HG03135 (cell line): ENCODE measurements around the gene ZNF501.

Experiments
- ATAC-seq: cut with Tn5 transposase; IDR thresholded peaks from one replicate; pipeline ENCODE4 v1.9.1; 2021; ENCODE audit warnings: mild to moderate bottlenecking, moderate library complexity; ENCODE audit not compliant: unreplicated experiment

The ZNF501 gene

DNA sequence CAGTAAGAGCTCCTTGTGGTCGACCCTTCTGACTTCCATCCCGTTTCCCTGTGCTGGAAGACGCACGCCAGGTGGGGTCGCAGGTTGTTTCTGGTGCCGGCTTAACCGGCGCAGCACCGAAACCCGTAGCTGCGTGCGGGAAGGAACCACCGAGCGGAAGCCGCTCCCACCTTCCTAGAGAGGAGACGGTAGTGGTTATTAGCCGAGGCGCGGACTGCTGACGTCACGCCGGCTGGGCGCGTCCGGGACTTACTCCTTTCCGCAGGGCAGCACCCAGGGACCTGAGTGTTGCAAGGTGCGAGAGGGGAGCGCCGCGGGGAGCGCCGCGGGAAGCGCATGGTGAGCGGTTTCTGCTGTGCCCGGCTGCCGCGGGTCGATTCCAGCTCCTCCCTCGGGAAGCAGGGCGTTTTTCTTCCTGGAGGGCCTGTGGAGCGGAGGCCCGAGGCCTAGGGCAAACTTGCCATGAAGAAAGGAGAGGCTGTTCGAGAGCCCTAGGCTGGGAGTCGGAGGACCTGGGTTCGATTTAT, at the start of gene ZNF501:
Gene ZNF501 (plus strand): TSS at position 252 of the 527 bp plus-strand sequence. CDS start 4,787 bp downstream, outside the sequence.
- no peak for ATAC-seq

DNA sequence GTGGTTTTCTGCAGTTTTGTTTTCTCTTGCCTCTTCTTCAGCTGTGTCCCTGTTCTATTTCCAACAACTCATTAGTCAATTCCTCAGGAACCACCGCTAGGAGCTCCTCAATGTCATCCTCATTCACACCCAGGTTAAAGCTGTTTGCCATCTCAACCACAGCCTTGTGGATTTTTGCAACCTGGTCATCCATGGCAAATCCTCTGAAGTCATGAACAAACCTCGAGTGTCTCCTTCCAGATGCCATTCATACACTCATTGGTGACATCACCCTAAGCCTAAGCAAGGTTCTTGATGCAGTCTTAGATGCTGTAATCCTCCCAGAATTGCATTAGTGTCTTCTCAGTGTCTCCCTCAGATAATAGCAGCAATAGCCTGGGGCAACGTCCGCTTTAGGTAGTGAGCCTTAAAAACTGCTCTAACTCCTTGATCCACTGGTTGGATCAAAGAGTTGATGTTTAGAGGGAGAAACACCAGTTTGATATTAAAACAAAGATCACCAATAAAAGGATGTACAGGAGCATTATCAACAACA, 48.4 kb upstream of the ZNF501 start:
- ATAC-seq, result no peak

DNA sequence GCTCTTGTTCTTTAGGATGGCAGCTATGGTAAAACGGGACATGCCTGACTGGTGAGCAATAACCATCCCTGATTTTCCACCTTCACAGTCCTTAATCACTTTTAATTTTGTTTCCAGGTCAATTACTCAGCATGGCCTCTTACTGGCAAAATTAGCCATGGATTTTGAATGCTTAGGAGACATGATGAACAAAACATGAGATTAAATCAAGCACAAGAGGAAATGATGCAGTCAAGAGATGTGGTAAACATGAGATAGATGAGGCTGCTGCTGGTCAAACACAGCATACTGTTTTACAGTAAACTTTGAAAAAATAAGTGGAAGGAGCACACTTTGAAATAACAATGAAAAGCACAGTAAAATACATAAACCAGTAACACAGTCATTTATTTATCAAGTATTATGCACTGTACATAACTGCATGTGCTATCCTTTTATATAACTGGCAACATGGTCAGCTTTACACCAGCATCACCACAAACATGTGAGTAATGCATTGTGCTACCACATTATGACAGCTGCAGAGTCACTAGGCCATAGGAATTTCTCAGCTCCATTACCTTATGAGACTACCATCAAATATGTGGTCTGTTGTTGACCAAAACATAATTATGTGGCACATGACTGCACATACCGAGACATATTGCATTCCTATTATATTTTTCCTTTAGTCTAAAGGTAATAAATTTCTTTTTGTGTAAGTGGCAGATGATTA, 47.1 kb upstream of the ZNF501 start:
- ATAC-seq, result no peak

DNA sequence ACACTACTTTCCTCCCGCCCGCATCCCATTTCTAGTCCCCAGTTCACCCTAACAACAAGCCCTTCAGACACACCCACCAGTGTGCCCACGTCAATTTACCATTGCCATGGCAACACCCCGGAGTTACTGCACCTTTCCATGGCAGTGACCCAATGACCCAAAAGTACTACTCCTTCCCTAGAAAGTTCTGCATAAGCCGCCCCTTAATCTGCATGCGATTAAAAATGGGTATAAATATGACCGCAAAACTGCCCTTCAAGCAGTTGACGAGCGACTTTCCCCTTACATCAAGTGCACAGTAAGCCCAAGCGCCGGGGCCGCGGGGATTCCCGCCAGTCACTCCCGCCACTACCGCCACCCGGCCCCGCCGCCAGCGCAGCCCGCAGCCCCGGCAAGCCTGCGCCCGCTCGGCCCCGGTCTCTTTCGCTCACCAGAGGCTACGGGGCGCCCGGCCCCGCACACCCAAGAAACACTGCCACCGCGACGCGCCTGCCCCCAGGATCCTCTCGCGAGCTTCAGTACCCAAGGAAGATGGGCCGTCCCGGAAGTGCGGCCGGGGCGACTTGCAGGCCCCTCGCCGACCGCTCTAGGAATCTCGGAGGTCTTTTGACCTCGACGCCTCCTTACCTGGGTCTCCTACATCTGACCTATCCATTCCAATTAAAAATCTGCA, 44.2 kb upstream of the ZNF501 start:
- ATAC-seq, result peak; percentile 70

DNA sequence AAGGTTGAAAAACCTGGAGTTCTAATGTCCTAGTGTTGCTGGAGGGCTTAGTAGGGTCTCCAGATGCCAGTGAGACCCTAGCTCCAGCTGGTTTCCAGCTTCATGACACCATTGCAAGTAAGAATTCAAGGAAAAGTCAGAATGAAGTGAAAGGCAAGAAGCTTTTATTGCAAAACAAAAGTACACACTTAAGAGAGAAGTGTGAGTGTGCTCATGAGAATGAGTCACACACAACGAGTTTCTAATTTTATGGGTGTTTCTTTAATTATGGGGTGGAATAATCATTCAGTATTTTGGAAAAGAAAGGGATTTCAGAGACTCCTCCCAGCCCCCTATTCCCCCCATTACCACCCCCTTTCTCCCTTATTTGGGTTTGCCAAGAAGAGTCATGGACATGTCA, 41.5 kb upstream of the ZNF501 start:
- no peak for ATAC-seq

DNA sequence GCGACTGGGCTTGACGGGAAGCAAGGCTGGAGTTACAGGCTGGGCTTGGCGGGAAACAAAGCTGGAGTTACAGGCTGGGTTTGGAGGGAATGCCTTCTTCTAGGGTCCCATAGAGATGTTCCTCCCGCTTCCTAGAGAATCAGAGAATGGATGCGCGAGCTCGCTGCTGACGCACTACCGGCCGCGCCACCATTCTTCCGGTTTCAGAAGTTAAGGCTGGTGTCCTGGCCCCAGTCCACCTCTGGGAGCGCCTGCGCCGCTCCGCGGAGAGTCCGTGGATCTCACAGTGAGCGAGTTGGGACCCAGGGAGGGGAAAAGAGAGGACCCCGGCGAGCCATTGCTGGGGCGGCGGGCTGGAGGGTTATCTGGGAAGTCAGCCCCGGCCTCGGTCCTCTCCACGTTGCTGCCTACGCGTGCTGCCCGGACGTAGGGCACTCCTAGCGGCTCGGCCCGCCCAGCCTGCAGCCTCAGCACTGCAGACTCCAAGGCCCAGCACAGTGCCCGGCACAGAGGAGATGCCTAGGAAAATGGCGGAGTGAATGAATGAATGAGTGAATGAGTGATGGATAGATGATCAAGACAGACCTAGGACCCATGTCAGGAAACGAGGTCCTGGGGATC, 16.9 kb upstream of the ZNF501 start, which contains the start of gene ZNF502:
Gene ZNF502 (plus strand): TSS at position 206 of the 621 bp plus-strand sequence. CDS start 7,602 bp downstream, outside the sequence.
- ATAC-seq, result no peak

DNA sequence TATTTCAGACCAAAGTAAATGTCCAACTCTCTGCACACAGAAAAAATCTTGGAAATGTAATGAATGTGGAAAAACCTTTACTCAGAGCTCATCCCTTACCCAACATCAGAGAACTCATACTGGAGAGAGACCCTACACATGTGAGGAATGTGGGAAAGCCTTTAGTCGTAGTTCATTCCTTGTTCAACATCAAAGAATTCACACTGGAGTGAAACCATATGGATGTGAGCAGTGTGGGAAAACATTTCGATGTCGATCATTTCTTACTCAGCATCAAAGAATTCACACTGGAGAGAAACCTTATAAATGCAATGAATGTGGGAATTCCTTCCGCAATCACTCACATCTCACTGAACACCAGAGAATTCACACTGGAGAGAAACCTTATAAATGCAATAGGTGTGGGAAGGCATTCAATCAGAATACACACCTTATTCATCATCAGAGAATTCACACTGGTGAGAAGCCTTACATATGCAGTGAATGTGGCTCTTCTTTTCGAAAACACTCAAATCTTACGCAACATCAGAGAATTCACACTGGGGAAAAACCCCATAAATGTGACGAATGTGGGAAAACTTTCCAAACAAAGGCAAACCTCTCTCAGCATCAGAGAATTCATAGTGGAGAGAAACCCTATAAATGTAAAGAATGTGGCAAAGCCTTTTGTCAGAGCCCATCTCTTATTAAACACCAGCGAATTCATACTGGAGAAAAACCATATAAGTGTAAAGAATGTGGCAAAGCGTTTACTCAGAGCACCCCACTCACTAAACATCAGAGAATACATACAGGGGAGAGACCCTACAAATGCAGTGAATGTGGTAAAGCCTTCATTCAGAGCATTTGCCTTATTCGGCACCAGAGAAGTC, 8.0 kb upstream of the ZNF501 start:
- no peak for ATAC-seq

DNA sequence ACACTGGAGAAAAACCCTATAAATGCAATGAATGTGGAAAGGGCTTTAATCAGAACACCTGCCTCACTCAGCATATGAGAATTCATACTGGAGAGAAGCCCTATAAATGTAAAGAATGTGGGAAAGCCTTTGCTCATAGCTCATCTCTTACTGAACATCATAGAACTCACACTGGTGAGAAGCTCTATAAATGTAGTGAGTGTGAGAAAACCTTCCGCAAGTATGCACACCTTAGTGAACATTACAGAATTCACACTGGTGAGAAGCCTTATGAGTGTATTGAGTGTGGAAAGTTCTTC, 7.4 kb upstream of the ZNF501 start:
- no peak for ATAC-seq

DNA sequence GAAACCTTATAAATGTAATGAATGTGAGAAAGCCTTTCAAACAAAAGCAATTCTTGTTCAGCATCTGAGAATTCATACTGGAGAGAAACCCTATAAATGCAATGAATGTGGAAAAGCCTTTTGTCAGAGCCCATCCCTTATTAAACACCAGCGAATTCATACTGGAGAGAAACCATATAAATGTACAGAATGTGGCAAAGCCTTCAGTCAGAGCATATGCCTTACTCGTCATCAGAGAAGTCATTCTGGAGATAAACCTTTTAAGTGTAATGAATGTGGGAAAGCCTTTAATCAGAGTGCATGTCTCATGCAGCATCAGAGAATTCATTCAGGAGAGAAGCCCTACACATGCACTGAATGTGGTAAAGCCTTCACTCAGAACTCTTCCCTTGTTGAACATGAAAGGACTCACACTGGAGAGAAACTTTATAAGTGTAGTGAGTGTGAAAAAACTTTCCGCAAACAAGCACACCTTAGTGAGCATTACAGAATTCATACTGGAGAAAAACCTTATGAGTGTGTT, 5.3 kb downstream of the ZNF501 start:
- ATAC-seq, result no peak

DNA sequence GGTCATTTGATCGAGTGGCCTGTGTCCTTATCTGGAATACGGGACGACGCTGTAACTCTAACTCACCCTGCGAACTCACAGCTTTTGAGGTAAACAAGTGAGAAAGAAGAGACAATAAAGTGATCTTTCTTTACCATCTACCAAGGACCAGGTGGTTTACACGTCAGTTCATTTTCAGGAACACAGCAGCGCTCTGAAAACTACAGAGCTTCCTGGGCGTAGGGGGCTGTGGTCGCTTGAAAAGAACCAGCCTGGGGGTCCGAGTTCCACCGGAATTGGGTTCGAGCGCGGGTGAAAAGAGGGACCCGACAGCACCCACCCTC, 31.6 kb downstream of the ZNF501 start:
- no peak for ATAC-seq

DNA sequence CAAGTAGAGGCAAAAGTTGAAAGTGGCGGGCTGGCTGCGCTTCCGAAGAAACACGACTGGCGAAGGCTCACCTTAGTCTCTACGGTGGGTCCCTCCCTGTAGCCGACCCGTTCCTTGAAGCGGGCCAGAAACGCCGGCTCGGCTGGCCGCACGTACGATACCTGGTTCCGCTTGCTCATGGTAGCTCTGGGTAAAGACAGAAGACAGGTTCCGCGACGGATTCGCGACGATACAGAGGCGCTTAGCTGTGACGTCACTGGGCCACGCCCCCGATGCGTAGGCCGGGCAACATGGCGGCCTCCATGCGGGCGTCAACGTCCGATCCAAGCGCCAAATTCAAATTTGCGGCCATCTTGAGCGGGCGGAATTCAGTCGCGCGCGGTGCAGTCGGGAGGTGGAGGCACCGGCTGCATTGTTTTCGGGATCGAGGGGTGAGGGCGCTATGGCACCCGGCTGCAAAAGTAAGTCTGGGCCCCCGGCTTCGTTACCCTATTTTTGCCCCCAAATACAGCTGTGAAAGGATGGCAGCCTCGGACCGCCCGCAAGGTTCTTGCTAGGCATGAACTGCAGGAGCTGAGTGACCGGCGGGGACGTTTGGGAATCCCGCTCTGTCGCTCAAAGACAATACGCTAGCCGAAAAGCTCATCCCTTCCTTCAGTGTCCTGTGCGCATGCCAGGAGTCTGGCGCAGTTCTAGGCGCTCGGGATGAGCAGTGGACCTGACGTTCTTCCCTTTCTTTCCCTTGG, 32.2 kb downstream of the ZNF501 start, which contains the start of the genes KIAA1143 and KIF15:
Gene KIAA1143 (minus strand): TSS at position 196 of the 746 bp plus-strand sequence. CDS start 17 bp downstream, at position 179.
Gene KIF15 (plus strand): TSS at position 371 of the 746 bp plus-strand sequence. CDS start 72 bp downstream, at position 443.
- peak; percentile 91 for ATAC-seq

DNA sequence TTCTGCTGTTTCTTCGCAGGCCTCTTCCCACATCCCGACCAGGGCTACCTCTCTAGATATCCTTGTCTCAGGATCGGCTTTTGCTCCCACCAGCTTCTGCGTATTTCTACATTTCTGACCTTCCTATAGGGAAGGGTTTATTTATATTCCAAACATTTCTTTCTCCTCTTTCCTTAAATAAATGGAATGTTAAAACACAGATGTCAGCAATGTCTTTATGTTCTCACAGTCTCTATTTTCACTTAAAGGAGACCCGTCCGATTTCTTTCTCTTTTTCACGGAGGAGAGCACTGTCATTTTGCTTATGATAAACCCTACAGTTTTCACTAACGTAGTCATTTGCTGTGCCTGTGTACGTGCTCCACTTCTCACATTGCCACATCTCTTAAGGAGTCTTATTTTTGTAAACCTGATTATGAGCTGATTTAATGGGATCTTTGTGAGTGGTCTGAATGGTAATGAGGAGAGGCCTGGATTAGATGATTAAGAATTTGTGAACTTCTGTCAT, 32.8 kb downstream of the ZNF501 start:
- no peak for ATAC-seq

DNA sequence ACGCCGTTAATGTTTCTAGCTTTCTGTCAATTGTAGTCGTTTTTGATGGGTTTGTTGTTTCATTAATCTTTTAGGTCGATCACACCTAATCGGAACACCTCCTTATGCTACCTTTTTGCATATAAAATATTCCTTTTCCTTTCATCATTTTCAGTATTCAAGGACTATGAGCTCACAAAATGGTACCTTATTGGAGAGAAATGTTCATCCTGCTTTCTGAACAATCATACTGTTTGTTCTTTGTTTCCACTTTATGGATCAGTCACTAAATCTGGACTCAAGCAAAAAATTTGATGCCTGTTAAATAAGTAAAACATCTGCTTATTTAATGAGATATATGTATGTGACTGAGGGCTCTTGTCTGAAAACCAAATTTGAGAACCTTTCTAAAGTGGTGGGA, 33.3 kb downstream of the ZNF501 start:
- no peak for ATAC-seq

DNA sequence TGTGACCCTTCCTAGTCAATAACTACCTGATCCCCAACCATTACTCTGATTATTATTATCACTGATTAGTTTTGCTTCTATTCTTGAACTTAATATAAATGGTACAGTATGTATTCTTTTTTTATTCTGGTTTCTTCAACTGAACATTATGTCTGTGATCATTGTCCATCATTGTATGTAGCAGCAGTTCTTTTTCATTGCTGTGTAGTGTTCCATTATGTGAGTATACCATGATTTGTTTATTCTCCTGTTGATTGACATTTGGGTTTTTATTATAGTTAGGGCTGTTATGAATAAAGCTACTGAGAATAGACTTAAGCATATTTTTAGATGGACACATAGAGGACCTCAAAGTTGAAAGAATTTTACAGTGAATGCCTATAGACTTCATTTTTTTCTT, 34.8 kb downstream of the ZNF501 start:
- no peak for ATAC-seq

DNA sequence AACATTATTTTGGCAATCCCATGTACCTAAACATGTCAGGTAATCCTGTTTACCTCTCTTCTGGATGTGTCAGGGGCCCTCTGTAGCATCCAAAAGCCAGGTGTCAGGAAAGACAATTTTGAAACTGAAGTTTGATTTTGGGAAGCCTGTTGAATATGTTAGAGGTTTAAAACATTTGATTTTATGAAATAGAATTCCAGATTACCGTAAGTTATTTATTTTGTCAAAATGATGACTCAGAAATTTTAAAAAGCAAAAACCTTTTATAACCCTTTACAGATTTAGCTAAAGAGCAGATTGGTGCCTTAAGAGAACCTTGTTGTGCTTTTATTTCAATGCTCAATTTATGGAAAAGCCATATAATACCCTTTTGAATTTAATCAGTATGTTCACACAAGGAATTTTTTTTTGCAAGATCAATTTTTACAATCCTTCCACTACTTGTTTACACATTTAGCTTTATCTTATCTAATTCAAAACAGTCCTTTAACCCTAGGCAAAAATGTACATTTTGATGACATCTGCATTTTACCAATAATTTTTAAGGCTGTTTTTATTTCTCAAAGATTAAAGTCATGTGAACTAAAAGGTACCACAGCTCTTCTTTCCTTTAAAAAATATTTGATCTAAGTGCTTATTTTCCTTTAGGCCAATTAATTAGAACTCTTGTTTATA, 42.1 kb downstream of the ZNF501 start:
- no peak for ATAC-seq

DNA sequence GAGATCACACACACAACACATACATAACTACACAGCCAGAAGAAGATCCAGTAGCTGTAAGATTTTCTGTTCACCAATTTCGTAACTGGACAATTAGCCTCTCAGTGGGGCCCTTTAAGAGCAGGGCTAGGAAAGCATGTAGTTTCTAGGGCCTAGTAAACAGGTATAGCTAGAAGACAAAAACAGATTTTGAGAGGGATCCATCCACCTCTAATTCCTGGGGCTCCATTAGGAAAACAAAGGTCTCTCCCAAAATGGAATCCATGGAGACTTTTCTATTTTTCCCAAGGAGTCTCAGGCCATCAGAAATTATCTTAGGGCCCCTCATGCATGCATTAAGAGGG, 42.6 kb downstream of the ZNF501 start:
- no peak for ATAC-seq

DNA sequence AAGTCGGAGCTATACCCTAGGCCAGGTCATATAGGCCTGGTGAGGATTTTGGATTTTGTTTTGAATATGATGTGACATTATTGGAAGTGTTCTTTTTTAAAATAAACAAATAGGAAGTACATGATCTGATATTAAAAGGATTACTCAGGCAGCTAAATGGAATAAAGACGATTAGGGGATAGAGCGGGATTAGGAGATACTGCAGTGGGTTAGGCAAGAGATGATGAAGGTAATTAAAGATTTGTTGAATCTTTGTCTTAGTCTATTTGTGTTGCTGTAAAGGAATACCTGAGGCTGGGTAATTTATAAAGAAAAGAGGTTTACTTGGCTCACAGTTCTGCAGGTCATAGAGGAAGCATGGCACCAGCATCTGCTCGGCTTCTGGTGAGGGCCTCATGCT, 53.5 kb downstream of the ZNF501 start:
- no peak for ATAC-seq
